Testis (tissue), 3 donors: ENCODE measurements around the gene ARFGEF3. TPM values are rescaled to one million over a fixed set of nuclear protein-coding genes. Genes with fewer than 3 reads are reported as not detected.

Source experiments
- DNase-seq: peaks from one replicate; pipeline ENCODE4 v3.0.0-alpha.2; 2019
- H3K27ac ChIP-seq, 2 donors: fragments of 200-600 bp; sonication (generic); one replicate each; pipeline ENCODE4 v1.5.1; 2019
- H3K27me3 ChIP-seq: fragments of 200-600 bp; sonication (generic); one replicate; pipeline ENCODE4 v1.5.1; 2019
- H3K36me3 ChIP-seq: fragments of 200-600 bp; sonication (generic); one replicate; pipeline ENCODE4 v1.5.1; 2017; ENCODE audit warnings: low read depth; ENCODE audit errors: missing control alignments
- H3K4me1 ChIP-seq: fragments of 200-600 bp; sonication (generic); one replicate; pipeline ENCODE4 v1.5.1; 2019
- H3K4me3 ChIP-seq, 2 donors: fragments of 200-600 bp; sonication (generic); one replicate each; pipeline ENCODE4 v1.5.1; 2017 to 2019
- H3K9me3 ChIP-seq: fragments of 200-600 bp; sonication (generic); one replicate; pipeline ENCODE4 v1.5.1; 2017
- POLR2A ChIP-seq: fragments of 450-650 bp; IDR thresholded peaks from one replicate; pipeline ENCODE4 v1.6.1; 2017; ENCODE audit warnings: antibody characterized with exemption, mild to moderate bottlenecking, moderate library complexity
- WGBS, 2 donors: methylation state at CpG; one replicate each; pipeline ENCODE4 v1.1.5; 2018; 5-methylcytosine and 5-hydroxymethylcytosine counted together
- intact Hi-C: fragments of 100-400 bp; cut with DNase I; formaldehyde crosslinking; loops from one replicate; pipeline ENCODE4 v1.15.1; 2023; ENCODE audit warnings: low total_unique reads
- polyA plus RNA-seq: library from polyadenylated mRNA; stranded (reverse); fragments of 350-450 nt; fragmentation: Illumina TruSeq; extraction: RNeasy Lipid Tissue Mini Kit (QIAGEN cat#74804); gene quantifications from one replicate; pipeline ENCODE4 v1.2.3, GENCODE V29; 2014; ENCODE audit warnings: low read depth, low replicate concordance; ENCODE audit not compliant: insufficient read depth
- total RNA-seq, 2 donors: library from RNA; depleted of rRNA; stranded (reverse); fragments of >200 nt; gene quantifications; one replicate each; pipeline ENCODE4 v1.2.3, GENCODE V29; 2016
- TF ChIP-seq, protein P1 (sequence below), 3 experiments: fragments of 450-650 bp in 2 of 3; fragments of 200-600 bp in 1 of 3; sonication (generic) in 1 of 3; IDR thresholded peaks; one replicate each; pipeline ENCODE4 v1.5.1; 2016 to 2019; ENCODE audit warnings: antibody characterized with exemption in 3 of 3, mild to moderate bottlenecking in 2 of 3, moderate library complexity in 1 of 3

The ARFGEF3 gene
- total and polyA plus RNA-seq, 3 donors from 2014 or later = 1.9 to 2.9 (median 2.8) TPM

GRCh38 chr6:138160329-138161087 is 1.2 kb upstream of the ARFGEF3 start:
- no peak for DNase-seq
- Histone ChIP-seq H3K4me1 (no peaks in the 10 kb centered on the region), H3K27me3 (no peaks in the 10 kb centered on the region), H3K36me3 (no peaks in the 10 kb centered on the region), H3K9me3 (no peaks in the 10 kb centered on the region), H3K27ac (no peak overlapping the region), H3K4me3 (peak overlapping the region in 1 of 2 donors; percentile 50)
- WGBS, 2 donors = 53 to 63% methylated on average over 11 of the region's 11 CpGs
- TF ChIP-seq POLR2A = no peak
- TF ChIP-seq, protein P1, sequence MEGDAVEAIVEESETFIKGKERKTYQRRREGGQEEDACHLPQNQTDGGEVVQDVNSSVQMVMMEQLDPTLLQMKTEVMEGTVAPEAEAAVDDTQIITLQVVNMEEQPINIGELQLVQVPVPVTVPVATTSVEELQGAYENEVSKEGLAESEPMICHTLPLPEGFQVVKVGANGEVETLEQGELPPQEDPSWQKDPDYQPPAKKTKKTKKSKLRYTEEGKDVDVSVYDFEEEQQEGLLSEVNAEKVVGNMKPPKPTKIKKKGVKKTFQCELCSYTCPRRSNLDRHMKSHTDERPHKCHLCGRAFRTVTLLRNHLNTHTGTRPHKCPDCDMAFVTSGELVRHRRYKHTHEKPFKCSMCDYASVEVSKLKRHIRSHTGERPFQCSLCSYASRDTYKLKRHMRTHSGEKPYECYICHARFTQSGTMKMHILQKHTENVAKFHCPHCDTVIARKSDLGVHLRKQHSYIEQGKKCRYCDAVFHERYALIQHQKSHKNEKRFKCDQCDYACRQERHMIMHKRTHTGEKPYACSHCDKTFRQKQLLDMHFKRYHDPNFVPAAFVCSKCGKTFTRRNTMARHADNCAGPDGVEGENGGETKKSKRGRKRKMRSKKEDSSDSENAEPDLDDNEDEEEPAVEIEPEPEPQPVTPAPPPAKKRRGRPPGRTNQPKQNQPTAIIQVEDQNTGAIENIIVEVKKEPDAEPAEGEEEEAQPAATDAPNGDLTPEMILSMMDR (IDR thresholded peaks at IDR 0.05) = no peak
- intact Hi-C loops = no loop called here

DNA sequence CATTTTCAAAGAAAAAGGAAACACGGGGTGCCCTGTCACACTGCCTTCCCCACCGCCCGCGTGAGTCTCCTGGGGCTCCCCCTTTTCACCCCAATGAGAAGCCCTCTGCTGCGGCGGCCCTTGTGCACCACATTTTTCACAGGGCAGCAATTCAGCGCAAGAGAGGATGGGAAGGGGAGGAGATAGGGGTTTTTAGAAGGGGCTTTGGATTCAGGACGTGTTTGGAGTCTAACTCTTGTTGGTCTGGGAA is 726 bp upstream of the ARFGEF3 start:
- intact Hi-C loops = no loop called here
- no peaks in the 10 kb centered on the region for H3K27me3 ChIP-seq
- H3K9me3 ChIP-seq = no peaks in the 10 kb centered on the region
- H3K36me3 ChIP-seq = no peaks in the 10 kb centered on the region
- peak overlapping the region; percentile 43 to 50 for H3K4me3 ChIP-seq
- no peak for DNase-seq
- WGBS, 2 donors = 9 to 16% methylated on average over 8 of the region's 8 CpGs
- no peaks in the 10 kb centered on the region for H3K4me1 ChIP-seq
- TF ChIP-seq, protein P1 (IDR thresholded peaks at IDR 0.05) = no peak
- TF ChIP-seq POLR2A = no peak
- no peak overlapping the region for H3K27ac ChIP-seq

- Histone ChIP-seq H3K27me3 (no peaks in the 10 kb centered on the region), H3K4me3 (peak overlapping the region; percentile 50 to 61), H3K9me3 (no peaks in the 10 kb centered on the region), H3K36me3 (no peaks in the 10 kb centered on the region), H3K27ac (no peak overlapping the region), H3K4me1 (no peaks in the 10 kb centered on the region)
- TF ChIP-seq, protein P1 (IDR thresholded peaks at IDR 0.05) = no peak
- TF ChIP-seq POLR2A = no peak
- intact Hi-C loops = no loop called here
- DNase-seq = peak; percentile 16
- WGBS, 2 donors = 5 to 6% methylated on average over 22 to 28 of the region's 53 CpGs
Observed at GRCh38 chr6:138162111-138162954, 594 bp downstream of the ARFGEF3 start.

DNA sequence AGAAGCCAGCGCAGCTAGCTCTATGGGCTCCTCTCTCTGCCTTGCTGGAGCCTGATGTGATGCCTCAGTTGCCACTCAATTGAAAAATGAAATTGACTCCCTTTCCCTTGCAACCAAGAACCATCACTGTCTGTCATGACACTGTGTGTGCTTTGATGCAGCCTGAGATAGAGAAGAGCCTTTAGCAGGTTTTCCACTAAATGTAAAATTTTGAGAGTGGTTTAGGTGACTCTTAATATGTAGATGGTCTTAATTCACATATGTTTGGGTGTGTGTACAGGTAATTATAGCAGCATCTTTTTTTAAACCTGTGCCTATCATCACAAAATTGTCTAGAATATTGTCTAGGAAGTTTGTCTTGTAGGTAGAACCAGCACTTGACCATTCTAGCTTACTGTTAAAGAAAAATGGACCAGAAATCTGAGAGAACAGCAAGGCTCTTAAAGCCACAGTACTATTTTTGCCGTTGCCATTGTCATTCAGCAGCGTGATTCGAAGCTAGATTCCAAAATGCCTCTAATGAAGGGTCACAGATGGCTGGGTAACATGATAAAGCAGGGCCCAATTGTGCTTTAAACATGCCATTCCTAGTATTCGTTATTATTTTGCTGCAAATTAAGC is 1.3 kb downstream of the ARFGEF3 start:
- Histone ChIP-seq H3K27ac (no peak overlapping the region), H3K4me3 (no peak overlapping the region), H3K27me3 (no peaks in the 10 kb centered on the region), H3K9me3 (no peaks in the 10 kb centered on the region), H3K4me1 (no peaks in the 10 kb centered on the region), H3K36me3 (no peaks in the 10 kb centered on the region)
- WGBS, 2 donors = 42 to 57% methylated on average over 5 of the region's 5 CpGs
- no peak for TF ChIP-seq POLR2A
- TF ChIP-seq, protein P1 (IDR thresholded peaks at IDR 0.05) = no peak
- no peak for DNase-seq
- intact Hi-C loops = no loop called here
